ENCODE data around the gene CRMP1. TPM values are rescaled to one million over a fixed set of nuclear protein-coding genes. Genes with fewer than 3 reads are reported as not detected.

CRMP1 gene
- total and polyA plus RNA-seq, 2 of the 4 experiments (the other 2 are of a cell fraction) = 4.1 to 7.4 TPM

DNA sequence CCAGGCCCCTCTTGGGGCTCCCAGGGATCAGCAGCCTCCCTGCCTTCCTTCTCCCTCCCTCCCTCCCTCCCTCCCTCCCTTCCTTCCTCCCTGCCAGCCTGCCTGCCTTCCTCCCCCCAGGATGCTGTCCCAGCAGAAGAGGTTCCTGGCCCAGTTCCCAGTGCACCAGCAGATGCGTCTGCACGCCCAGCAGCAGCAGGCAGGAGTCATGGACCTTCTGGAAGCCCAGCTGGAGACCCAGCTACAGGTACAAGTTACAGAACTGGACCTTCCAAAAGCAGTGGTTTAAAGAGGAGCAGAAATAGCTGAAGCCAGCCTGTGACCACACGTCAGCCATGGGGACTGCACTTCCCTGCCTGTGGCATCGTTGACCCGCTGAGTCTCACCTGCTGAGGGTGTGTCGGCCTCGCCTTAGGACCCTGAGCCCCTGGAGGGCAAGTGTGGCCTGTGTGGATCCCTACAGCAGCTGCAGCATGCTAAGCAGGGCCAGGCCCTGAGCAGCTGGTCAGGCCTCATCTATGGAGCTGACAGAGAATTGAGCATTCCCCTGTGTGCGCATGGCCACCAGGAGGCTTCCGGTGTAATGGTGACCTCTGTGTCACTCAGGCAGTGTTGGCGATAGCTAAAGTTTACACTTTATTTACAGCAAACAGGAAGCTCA, 84.7 kb downstream of the CRMP1 start:
- Histone ChIP-seq H3K56ac (ENCODE audit: extremely low read depth, insufficient read depth, low read length) (no peak overlapping the region), H4K91ac (ENCODE audit: insufficient read depth, low read depth, low read length) (no peak overlapping the region), H3K9me1 (ENCODE audit: insufficient read depth, low read length) (peaks cover 5% of the 10 kb centered on the region; the same call in 1 of the 2 replicates), H3K36me3 (ENCODE audit: control insufficient read depth, insufficient read depth, low read length) (peaks cover 74% of the 10 kb centered on the region), H3K4me1 (ENCODE audit: control insufficient read depth, insufficient read depth, low read length) (peaks cover 2% of the 10 kb centered on the region; the same call in 1 of the 2 replicates), H2AK5ac (ENCODE audit: low read depth, low read length) (no peak overlapping the region), H2BK120ac (ENCODE audit: low read depth, low read length) (no peak overlapping the region), H3K23ac (ENCODE audit: low read depth, low read length) (no peak overlapping the region), H3K4ac (ENCODE audit: low read depth, low read length) (no peak overlapping the region), H4K20me1 (ENCODE audit: insufficient read depth, low read length) (peaks cover 13% of the 10 kb centered on the region; the same call in 1 of the 2 replicates), H2BK15ac (ENCODE audit: low read depth, low read length) (no peak overlapping the region), H2AFZ (replicated peaks; ENCODE audit: low read length, poor library complexity) (no peak overlapping the region), H4K8ac (ENCODE audit: low read depth in 2 of 2, low read length in 2 of 2) (no peak overlapping the region), H2BK20ac (ENCODE audit: low read depth, low read length) (no peak overlapping the region), H3K4me2 (ENCODE audit: low read depth, low read length) (no peak overlapping the region), H2BK5ac (ENCODE audit: low read depth, low read length, poor library complexity, severe bottlenecking) (no peak overlapping the region), H3K9ac (ENCODE audit: low read depth, low read length) (no peak overlapping the region), H3K27me3 (ENCODE audit: control insufficient read depth, insufficient read depth, low read length) (no peaks in the 10 kb centered on the region), H3K79me1 (ENCODE audit: low read depth in 1 of 2, low read length in 2 of 2) (no peaks in the 10 kb centered on the region), H3K27ac (ENCODE audit: insufficient read depth, low read length) (no peak overlapping the region), H3K4me3 (ENCODE audit: insufficient read depth, low read depth, low read length) (no peak overlapping the region), H2AK9ac (replicated peaks; ENCODE audit: low read depth, low read length, poor library complexity) (no peak overlapping the region), H3K14ac (replicated peaks; ENCODE audit: low read depth, low read length) (no peak overlapping the region), H4K5ac (ENCODE audit: low read depth, low read length) (no peak overlapping the region), H3K9me3 (ENCODE audit: control insufficient read depth, insufficient read depth, low read length) (no peaks in the 10 kb centered on the region), H3K18ac (ENCODE audit: low read depth, low read length) (no peak overlapping the region)
- DNase-seq = peak; percentile 46
- WGBS, 2 experiments (ENCODE audit: extremely low coverage in 2 of 2, insufficient read length in 1 of 2) = 87% methylated on average over 3 of the region's 10 CpGs; no CpG with 5 or more reads in 1 of the 2 experiments
- TF ChIP-seq NFE2L2 (IDR thresholded peaks at IDR 0.05; ENCODE audit: low read depth, low read length) = no peak
- intact Hi-C loops (cut with micrococcal nuclease) = no loop called here
- in situ Hi-C loops (cut with MboI; ENCODE audit: low sequenced_read_pairs) = no loop called here
- ChIA-PET CTCF (no interaction called here), POLR2A (ENCODE audit: unreplicated experiment) (no interaction called here)
- dilution Hi-C loops (cut with HindIII; ENCODE audit: low sequenced_read_pairs, unreplicated experiment) = no loop called here
- ATAC-seq (ENCODE audit: low read depth) = peak; percentile 18; the same call in 1 of the 2 replicates
- BruUV-seq (replicated peaks) = no TSS peak
